Right lobe of liver (tissue), 4 donors: Measurements from ENCODE around the gene FAM9C.

ENCODE experiments used
- CTCF ChIP-seq, 4 donors: fragments of 200-600 bp in 3 of 4; fragments of 450-650 bp in 1 of 4; IDR thresholded peaks; one replicate each; pipeline versions ENCODE4 v1.5.1 to v1.8.0; 2016 to 2022; ENCODE audit warnings: antibody characterized with exemption in 4 of 4, mild to moderate bottlenecking in 2 of 4
- POLR2A ChIP-seq: fragments of 450-650 bp; IDR thresholded peaks from one replicate; pipeline ENCODE4 v1.6.1; 2017; ENCODE audit warnings: antibody characterized with exemption, mild to moderate bottlenecking
- donor health status: DM: no; HTN: no; CAD: no.
- donor health status: DM: no; HTN: no; CAD: no.
- donor health status: DM: no; HTN: yes; CAD: no.

- TF ChIP-seq CTCF (IDR thresholded peaks at IDR 0.05) (no peak), POLR2A (no peak)
Observed at GRCh38 chrX:13046141-13046855, 1.9 kb upstream of the FAM9C start.
